ENCODE measurements around the gene A3GALT2. TPM values are rescaled to one million over a fixed set of nuclear protein-coding genes. Genes with fewer than 3 reads are reported as not detected.

The A3GALT2 gene
- total RNA-seq, 1 experiment from 2014 or later = not detected

DNA sequence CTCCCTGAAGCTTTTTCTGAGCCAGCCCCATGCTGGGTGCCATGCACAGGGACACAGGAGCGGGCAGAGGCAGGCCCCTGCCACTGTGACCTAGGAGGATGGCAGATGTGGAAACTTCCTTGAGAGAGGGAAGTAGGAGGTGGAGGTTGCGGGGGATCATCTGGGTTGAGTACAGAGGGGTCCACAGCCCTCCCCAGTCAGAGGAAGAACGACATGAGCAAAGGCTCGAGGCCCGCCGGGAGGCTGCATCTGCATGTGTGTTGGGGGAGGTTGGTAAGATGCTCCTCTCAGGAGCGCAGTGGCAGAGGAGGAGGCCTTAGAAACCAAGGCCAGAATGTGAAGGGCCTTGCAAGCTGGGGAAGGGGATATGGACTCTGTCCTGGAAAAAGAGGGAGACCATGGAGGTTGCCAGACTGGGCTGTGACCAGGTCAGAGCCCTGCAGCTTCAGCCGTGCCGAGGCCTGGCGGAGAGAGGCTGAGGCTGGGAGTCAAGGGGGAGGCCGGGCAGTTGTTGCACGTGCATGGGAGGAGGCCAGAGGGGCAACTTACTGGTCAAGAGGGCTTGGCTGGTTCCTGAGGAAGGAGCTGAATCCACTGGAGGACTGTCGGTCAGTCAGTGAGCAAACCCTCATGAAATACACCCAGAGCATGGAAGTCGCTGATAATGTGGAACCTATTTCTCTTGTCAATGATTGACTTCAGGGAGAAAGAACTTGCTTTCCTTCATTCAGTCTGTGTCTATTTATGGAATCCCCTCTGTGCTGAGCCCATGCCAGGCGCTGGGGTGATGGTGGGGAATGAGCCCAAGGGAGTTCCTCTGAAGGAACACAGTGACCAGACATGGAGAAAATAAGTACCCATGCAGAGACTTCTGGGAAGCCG, 31.7 kb downstream of the A3GALT2 start:
- no peak overlapping the region for H4K8ac ChIP-seq (replicated peaks; ENCODE audit: insufficient read length, low read depth, low read length)
- Mint-ChIP-seq H3K27me3 (ENCODE audit: low read depth) (no peaks in the 10 kb centered on the region; the same call in 1 of the 2 replicates), H3K36me3 (ENCODE audit: insufficient read depth in 1 of 3, low read depth in 3 of 3) (peaks cover 14 to 26% (median 25%) of the 10 kb centered on the region in 3 experiments; a peak in 6 of 7 replicates), H3K4me3 (no peak overlapping the region), H3K9me3 (no peaks in the 10 kb centered on the region; a peak in 1 of 5 replicates), H3K27ac (peak overlapping the region; percentile 6 to 31 (median 23); a peak in 4 of 7 replicates), H3K4me1 (no peaks in the 10 kb centered on the region)
- H3K4me2 ChIP-seq (ENCODE audit: insufficient read depth, insufficient read length, low read length) = no peak overlapping the region
- H2BK5ac ChIP-seq (ENCODE audit: insufficient read length, low read length) = no peak overlapping the region
- H4K91ac ChIP-seq (ENCODE audit: insufficient read length, low read depth, low read length) = no peak overlapping the region
- DNase-seq = no peak
- no peak overlapping the region for H3K56ac ChIP-seq (ENCODE audit: insufficient read length, low read depth, low read length)
- H3K14ac ChIP-seq (ENCODE audit: insufficient read depth, low read length) = no peak overlapping the region
- H3K27ac ChIP-seq (ENCODE audit: insufficient read length, low read depth, low read length) = no peak overlapping the region
- no peak overlapping the region for H3K18ac ChIP-seq (ENCODE audit: insufficient read length, low read depth, low read length)
- H2AFZ ChIP-seq (ENCODE audit: low read length) = no peak overlapping the region
- H3K79me2 ChIP-seq (ENCODE audit: insufficient read depth, low read length) = no peaks in the 10 kb centered on the region
- H3K23me2 ChIP-seq (ENCODE audit: insufficient read length, low read depth, low read length, poor library complexity, severe bottlenecking) = no peaks in the 10 kb centered on the region
- no peak overlapping the region for H2BK120ac ChIP-seq (ENCODE audit: low read depth, low read length, poor library complexity, severe bottlenecking)
- no peak overlapping the region for H3K9ac ChIP-seq (ENCODE audit: extremely low read depth, insufficient read length, low read length)
- H3K4me1 ChIP-seq (ENCODE audit: insufficient read depth, low read length) = no peaks in the 10 kb centered on the region
- H2BK12ac ChIP-seq (ENCODE audit: insufficient read length, low read depth, low read length) = no peak overlapping the region
- no peaks in the 10 kb centered on the region for H3K79me1 ChIP-seq (ENCODE audit: insufficient read depth, low read depth, low read length, poor library complexity, severe bottlenecking)
- H4K5ac ChIP-seq (ENCODE audit: insufficient read length, low read depth, low read length) = no peak overlapping the region
- no CpG with 5 or more reads among the region's 16 CpGs for WGBS (ENCODE audit: extremely low coverage, insufficient read length, low lambda C conversion rate)
- no peak overlapping the region for H3K4ac ChIP-seq (ENCODE audit: low read depth, low read length)
- H3K23ac ChIP-seq (ENCODE audit: insufficient read length, low read depth, low read length) = no peak overlapping the region
- H4K20me1 ChIP-seq (ENCODE audit: control insufficient read depth, insufficient read depth, insufficient read length) = no peaks in the 10 kb centered on the region
- H3K9me3 ChIP-seq (ENCODE audit: control insufficient read depth, low read depth, low read length) = no peaks in the 10 kb centered on the region
- TF ChIP-seq, protein P1, sequence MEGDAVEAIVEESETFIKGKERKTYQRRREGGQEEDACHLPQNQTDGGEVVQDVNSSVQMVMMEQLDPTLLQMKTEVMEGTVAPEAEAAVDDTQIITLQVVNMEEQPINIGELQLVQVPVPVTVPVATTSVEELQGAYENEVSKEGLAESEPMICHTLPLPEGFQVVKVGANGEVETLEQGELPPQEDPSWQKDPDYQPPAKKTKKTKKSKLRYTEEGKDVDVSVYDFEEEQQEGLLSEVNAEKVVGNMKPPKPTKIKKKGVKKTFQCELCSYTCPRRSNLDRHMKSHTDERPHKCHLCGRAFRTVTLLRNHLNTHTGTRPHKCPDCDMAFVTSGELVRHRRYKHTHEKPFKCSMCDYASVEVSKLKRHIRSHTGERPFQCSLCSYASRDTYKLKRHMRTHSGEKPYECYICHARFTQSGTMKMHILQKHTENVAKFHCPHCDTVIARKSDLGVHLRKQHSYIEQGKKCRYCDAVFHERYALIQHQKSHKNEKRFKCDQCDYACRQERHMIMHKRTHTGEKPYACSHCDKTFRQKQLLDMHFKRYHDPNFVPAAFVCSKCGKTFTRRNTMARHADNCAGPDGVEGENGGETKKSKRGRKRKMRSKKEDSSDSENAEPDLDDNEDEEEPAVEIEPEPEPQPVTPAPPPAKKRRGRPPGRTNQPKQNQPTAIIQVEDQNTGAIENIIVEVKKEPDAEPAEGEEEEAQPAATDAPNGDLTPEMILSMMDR (conservative IDR thresholded peaks at IDR 0.05) = no peak
- H2AK5ac ChIP-seq (ENCODE audit: insufficient read length, low read length) = no peak overlapping the region
- no peak overlapping the region for H3T11ph ChIP-seq (ENCODE audit: low read length)
- no peaks in the 10 kb centered on the region for H3K27me3 ChIP-seq (ENCODE audit: insufficient read depth, low read length)
- H2BK20ac ChIP-seq (ENCODE audit: low read depth, low read length, poor library complexity, severe bottlenecking) = no peak overlapping the region
- H2BK15ac ChIP-seq (ENCODE audit: low read depth, low read length) = no peak overlapping the region

All from H9 (cell line).